ENCODE results near the gene PTPRZ1.

DNA sequence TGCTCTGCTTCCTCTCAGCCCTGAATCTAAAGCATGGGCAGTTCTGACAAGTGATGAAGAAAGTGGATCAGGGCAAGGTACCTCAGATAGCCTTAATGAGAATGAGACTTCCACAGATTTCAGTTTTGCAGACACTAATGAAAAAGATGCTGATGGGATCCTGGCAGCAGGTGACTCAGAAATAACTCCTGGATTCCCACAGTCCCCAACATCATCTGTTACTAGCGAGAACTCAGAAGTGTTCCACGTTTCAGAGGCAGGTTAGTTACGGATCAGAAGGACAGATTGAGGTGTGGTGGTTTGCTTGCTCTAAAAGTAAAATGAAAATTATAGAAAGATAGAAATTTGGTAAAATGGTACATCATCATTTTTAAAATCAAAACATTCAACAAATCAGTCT, 140.7 kb downstream of the PTPRZ1 start:
- TF ChIP-seq, protein P1, sequence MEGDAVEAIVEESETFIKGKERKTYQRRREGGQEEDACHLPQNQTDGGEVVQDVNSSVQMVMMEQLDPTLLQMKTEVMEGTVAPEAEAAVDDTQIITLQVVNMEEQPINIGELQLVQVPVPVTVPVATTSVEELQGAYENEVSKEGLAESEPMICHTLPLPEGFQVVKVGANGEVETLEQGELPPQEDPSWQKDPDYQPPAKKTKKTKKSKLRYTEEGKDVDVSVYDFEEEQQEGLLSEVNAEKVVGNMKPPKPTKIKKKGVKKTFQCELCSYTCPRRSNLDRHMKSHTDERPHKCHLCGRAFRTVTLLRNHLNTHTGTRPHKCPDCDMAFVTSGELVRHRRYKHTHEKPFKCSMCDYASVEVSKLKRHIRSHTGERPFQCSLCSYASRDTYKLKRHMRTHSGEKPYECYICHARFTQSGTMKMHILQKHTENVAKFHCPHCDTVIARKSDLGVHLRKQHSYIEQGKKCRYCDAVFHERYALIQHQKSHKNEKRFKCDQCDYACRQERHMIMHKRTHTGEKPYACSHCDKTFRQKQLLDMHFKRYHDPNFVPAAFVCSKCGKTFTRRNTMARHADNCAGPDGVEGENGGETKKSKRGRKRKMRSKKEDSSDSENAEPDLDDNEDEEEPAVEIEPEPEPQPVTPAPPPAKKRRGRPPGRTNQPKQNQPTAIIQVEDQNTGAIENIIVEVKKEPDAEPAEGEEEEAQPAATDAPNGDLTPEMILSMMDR (IDR thresholded peaks at IDR 0.05) = no peak
- no peak for TF ChIP-seq POLR2A (IDR thresholded peaks at IDR 0.05)
